ENCODE data around the gene CHRD.

Gene CHRD

GRCh38 chr3:184386047-184386806 is 6.4 kb downstream of the CHRD start:
- H3K4me2 ChIP-seq (ENCODE audit: low read length, poor library complexity, severe bottlenecking) = no peak overlapping the region
- no peak overlapping the region for H3K18ac ChIP-seq (ENCODE audit: low read depth in 1 of 2, low read length in 2 of 2)
- no peak overlapping the region for H3K9ac ChIP-seq (ENCODE audit: low read length)
- H2BK15ac ChIP-seq (ENCODE audit: low read depth, poor library complexity, severe bottlenecking) = no peak overlapping the region
- no peak overlapping the region for H3K14ac ChIP-seq (ENCODE audit: low read length in 2 of 2)
- no peak overlapping the region for H2BK5ac ChIP-seq (ENCODE audit: low read depth, low read length, poor library complexity, severe bottlenecking)
- no peak for DNase-seq
- no peaks in the 10 kb centered on the region for H3K36me3 ChIP-seq (ENCODE audit: control insufficient read depth in 1 of 2, insufficient read depth in 2 of 2, low read depth in 1 of 2, low read length in 2 of 2)
- WGBS = 78% methylated on average over 37 of the region's 37 CpGs
- no peaks in the 10 kb centered on the region for H3K9me3 ChIP-seq (ENCODE audit: control insufficient read depth, low read length)
- H2BK120ac ChIP-seq (ENCODE audit: low read depth, low read length) = no peak overlapping the region
- no peak overlapping the region for H3K4ac ChIP-seq (ENCODE audit: low read depth in 1 of 2, low read length in 2 of 2)
- peaks cover 8% of the 10 kb centered on the region for H3K4me1 ChIP-seq (ENCODE audit: control insufficient read depth, insufficient read depth, low read depth, low read length)
- H3K27ac ChIP-seq (ENCODE audit: low read length, poor library complexity, severe bottlenecking) = no peak overlapping the region
- H2BK12ac ChIP-seq (ENCODE audit: low read length in 2 of 2) = no peak overlapping the region
- H4K91ac ChIP-seq (ENCODE audit: low read length) = no peak overlapping the region
- no peak overlapping the region for H2AFZ ChIP-seq (ENCODE audit: low read depth, low read length)
- no peak overlapping the region for H3K23ac ChIP-seq (ENCODE audit: low read length in 2 of 2)
- H4K8ac ChIP-seq (ENCODE audit: low read length) = no peak overlapping the region
- peaks cover 17 to 81% of the 10 kb centered on the region in 2 experiments for H3K27me3 ChIP-seq (ENCODE audit: control insufficient read depth in 1 of 2, insufficient read depth in 1 of 2, low read length in 2 of 2)
- H3K4me3 ChIP-seq (ENCODE audit: insufficient read depth in 1 of 2, low read depth in 1 of 2, low read length in 2 of 2) = no peak overlapping the region
- H2AK5ac ChIP-seq (ENCODE audit: low read length, severe bottlenecking) = no peak overlapping the region
- no peaks in the 10 kb centered on the region for H3K79me1 ChIP-seq (replicated peaks; ENCODE audit: low read length, poor library complexity, severe bottlenecking)

GRCh38 chr3:184387174-184387714 is 7.4 kb downstream of the CHRD start:
- H3K79me1 ChIP-seq (replicated peaks; ENCODE audit: low read length, poor library complexity, severe bottlenecking) = no peaks in the 10 kb centered on the region
- no peak overlapping the region for H3K23ac ChIP-seq (ENCODE audit: low read length in 2 of 2)
- H3K4me2 ChIP-seq (ENCODE audit: low read length, poor library complexity, severe bottlenecking) = no peak overlapping the region
- H2BK120ac ChIP-seq (ENCODE audit: low read depth, low read length) = no peak overlapping the region
- H3K27me3 ChIP-seq (ENCODE audit: control insufficient read depth in 1 of 2, insufficient read depth in 1 of 2, low read length in 2 of 2) = peaks cover 7 to 77% of the 10 kb centered on the region in 2 experiments
- H4K91ac ChIP-seq (ENCODE audit: low read length) = no peak overlapping the region
- H2BK12ac ChIP-seq (ENCODE audit: low read length in 2 of 2) = no peak overlapping the region
- no peaks in the 10 kb centered on the region for H3K9me3 ChIP-seq (ENCODE audit: control insufficient read depth, low read length)
- H3K9ac ChIP-seq (ENCODE audit: low read length) = no peak overlapping the region
- H3K14ac ChIP-seq (ENCODE audit: low read length in 2 of 2) = no peak overlapping the region
- H4K8ac ChIP-seq (ENCODE audit: low read length) = no peak overlapping the region
- H2BK15ac ChIP-seq (ENCODE audit: low read depth, poor library complexity, severe bottlenecking) = no peak overlapping the region
- WGBS = 90% methylated on average over 12 of the region's 12 CpGs
- H2AK5ac ChIP-seq (ENCODE audit: low read length, severe bottlenecking) = no peak overlapping the region
- peaks cover 4% of the 10 kb centered on the region for H3K4me1 ChIP-seq (ENCODE audit: control insufficient read depth, insufficient read depth, low read depth, low read length)
- no peak for DNase-seq
- no peak overlapping the region for H2AFZ ChIP-seq (ENCODE audit: low read depth, low read length)
- no peak overlapping the region for H2BK5ac ChIP-seq (ENCODE audit: low read depth, low read length, poor library complexity, severe bottlenecking)
- H3K27ac ChIP-seq (ENCODE audit: low read length, poor library complexity, severe bottlenecking) = no peak overlapping the region
- no peak overlapping the region for H3K4me3 ChIP-seq (ENCODE audit: insufficient read depth in 1 of 2, low read depth in 1 of 2, low read length in 2 of 2)
- no peak overlapping the region for H3K4ac ChIP-seq (ENCODE audit: low read depth in 1 of 2, low read length in 2 of 2)
- H3K18ac ChIP-seq (ENCODE audit: low read depth in 1 of 2, low read length in 2 of 2) = no peak overlapping the region
- no peaks in the 10 kb centered on the region for H3K36me3 ChIP-seq (ENCODE audit: control insufficient read depth in 1 of 2, insufficient read depth in 2 of 2, low read depth in 1 of 2, low read length in 2 of 2)

GRCh38 chr3:184388164-184388935 is 8.5 kb downstream of the CHRD start:
- WGBS = 79% methylated on average over 8 of the region's 8 CpGs

GRCh38 chr3:184388936-184389230 is 9.0 kb downstream of the CHRD start:
- no peak overlapping the region for H2BK5ac ChIP-seq (ENCODE audit: low read depth, low read length, poor library complexity, severe bottlenecking)
- H3K18ac ChIP-seq (ENCODE audit: low read depth in 1 of 2, low read length in 2 of 2) = no peak overlapping the region
- no peak overlapping the region for H4K8ac ChIP-seq (ENCODE audit: low read length)
- H3K9me3 ChIP-seq (ENCODE audit: control insufficient read depth, low read length) = no peaks in the 10 kb centered on the region
- H2BK15ac ChIP-seq (ENCODE audit: low read depth, poor library complexity, severe bottlenecking) = no peak overlapping the region
- H3K4ac ChIP-seq (ENCODE audit: low read depth in 1 of 2, low read length in 2 of 2) = no peak overlapping the region
- no peaks in the 10 kb centered on the region for H3K79me1 ChIP-seq (replicated peaks; ENCODE audit: low read length, poor library complexity, severe bottlenecking)
- H3K4me3 ChIP-seq (ENCODE audit: insufficient read depth in 1 of 2, low read depth in 1 of 2, low read length in 2 of 2) = no peak overlapping the region
- no peak for DNase-seq
- H3K27me3 ChIP-seq (ENCODE audit: control insufficient read depth in 1 of 2, insufficient read depth in 1 of 2, low read length in 2 of 2) = peaks cover 5 to 64% of the 10 kb centered on the region in 2 experiments
- no peak overlapping the region for H3K4me2 ChIP-seq (ENCODE audit: low read length, poor library complexity, severe bottlenecking)
- no peak overlapping the region for H2AK5ac ChIP-seq (ENCODE audit: low read length, severe bottlenecking)
- H2BK120ac ChIP-seq (ENCODE audit: low read depth, low read length) = no peak overlapping the region
- H2AFZ ChIP-seq (ENCODE audit: low read depth, low read length) = no peak overlapping the region
- no peak overlapping the region for H4K91ac ChIP-seq (ENCODE audit: low read length)
- peak overlapping the region in 1 of 2 experiments; percentile 62 for H3K14ac ChIP-seq (ENCODE audit: low read length in 2 of 2)
- no peaks in the 10 kb centered on the region for H3K36me3 ChIP-seq (ENCODE audit: control insufficient read depth in 1 of 2, insufficient read depth in 2 of 2, low read depth in 1 of 2, low read length in 2 of 2)
- 78% methylated on average over 8 of the region's 8 CpGs for WGBS
- peaks cover 4% of the 10 kb centered on the region for H3K4me1 ChIP-seq (ENCODE audit: control insufficient read depth, insufficient read depth, low read depth, low read length)
- H3K27ac ChIP-seq (ENCODE audit: low read length, poor library complexity, severe bottlenecking) = no peak overlapping the region
- H2BK12ac ChIP-seq (ENCODE audit: low read length in 2 of 2) = no peak overlapping the region
- no peak overlapping the region for H3K9ac ChIP-seq (ENCODE audit: low read length)
- no peak overlapping the region for H3K23ac ChIP-seq (ENCODE audit: low read length in 2 of 2)

More at GRCh38 chr3:184388164-184388935, 8.5 kb downstream of the CHRD start:
- no peaks in the 10 kb centered on the region for H3K9me3 ChIP-seq (ENCODE audit: control insufficient read depth, low read length)
- no peak overlapping the region for H3K18ac ChIP-seq (ENCODE audit: low read depth in 1 of 2, low read length in 2 of 2)
- H4K91ac ChIP-seq (ENCODE audit: low read length) = no peak overlapping the region
- no peak overlapping the region for H2AFZ ChIP-seq (ENCODE audit: low read depth, low read length)
- peak overlapping the region in 1 of 2 experiments; percentile 62 for H3K14ac ChIP-seq (ENCODE audit: low read length in 2 of 2)
- no peak overlapping the region for H2BK12ac ChIP-seq (ENCODE audit: low read length in 2 of 2)
- no peak for DNase-seq
- no peak overlapping the region for H4K8ac ChIP-seq (ENCODE audit: low read length)
- peaks cover 5 to 66% of the 10 kb centered on the region in 2 experiments for H3K27me3 ChIP-seq (ENCODE audit: control insufficient read depth in 1 of 2, insufficient read depth in 1 of 2, low read length in 2 of 2)
- no peaks in the 10 kb centered on the region for H3K79me1 ChIP-seq (replicated peaks; ENCODE audit: low read length, poor library complexity, severe bottlenecking)
- H2BK5ac ChIP-seq (ENCODE audit: low read depth, low read length, poor library complexity, severe bottlenecking) = no peak overlapping the region
- H2AK5ac ChIP-seq (ENCODE audit: low read length, severe bottlenecking) = no peak overlapping the region
- H3K4me3 ChIP-seq (ENCODE audit: insufficient read depth in 1 of 2, low read depth in 1 of 2, low read length in 2 of 2) = no peak overlapping the region
- no peak overlapping the region for H3K4me2 ChIP-seq (ENCODE audit: low read length, poor library complexity, severe bottlenecking)
- H2BK15ac ChIP-seq (ENCODE audit: low read depth, poor library complexity, severe bottlenecking) = no peak overlapping the region
- H3K36me3 ChIP-seq (ENCODE audit: control insufficient read depth in 1 of 2, insufficient read depth in 2 of 2, low read depth in 1 of 2, low read length in 2 of 2) = no peaks in the 10 kb centered on the region
- H3K23ac ChIP-seq (ENCODE audit: low read length in 2 of 2) = no peak overlapping the region
- no peak overlapping the region for H2BK120ac ChIP-seq (ENCODE audit: low read depth, low read length)
- H3K4ac ChIP-seq (ENCODE audit: low read depth in 1 of 2, low read length in 2 of 2) = no peak overlapping the region
- peaks cover 4% of the 10 kb centered on the region for H3K4me1 ChIP-seq (ENCODE audit: control insufficient read depth, insufficient read depth, low read depth, low read length)
- no peak overlapping the region for H3K27ac ChIP-seq (ENCODE audit: low read length, poor library complexity, severe bottlenecking)
- H3K9ac ChIP-seq (ENCODE audit: low read length) = no peak overlapping the region

Data from mesenchymal stem cell (in vitro differentiated cells and primary cell).